Liver (tissue), 3 donors: ENCODE results near the gene FBXL2.

ENCODE experiments used
- ATF3 ChIP-seq: IDR thresholded peaks from 2 replicates; pipeline ENCODE4 v1.6.1; 2016; ENCODE audit warnings: antibody characterized with exemption
- CTCF ChIP-seq: fragments of 150-350 bp; IDR thresholded peaks from 2 replicates; pipeline ENCODE4 v1.5.1; 2017; ENCODE audit warnings: improper control_type of control experiment, low read depth, low read length; ENCODE audit not compliant: missing input control
- EGR1 ChIP-seq, 2 donors: IDR thresholded peaks; 2 replicates each; pipeline ENCODE4 v1.6.1; 2016 to 2018; ENCODE audit warnings: antibody characterized with exemption in 2 of 2, low read depth in 2 of 2
- FOXA1 ChIP-seq: IDR thresholded peaks from 2 replicates; pipeline ENCODE4 v1.6.1; 2016; ENCODE audit warnings: antibody characterized with exemption
- FOXA2 ChIP-seq: IDR thresholded peaks from 2 replicates; pipeline ENCODE4 v1.6.1; 2016; ENCODE audit warnings: antibody characterized with exemption
- GABPA ChIP-seq, 2 donors: IDR thresholded peaks in 1 of 2; conservative IDR thresholded peaks in 1 of 2; 2 replicates each; pipeline ENCODE4 v1.6.1; 2016; ENCODE audit warnings: antibody characterized with exemption in 2 of 2, mild to moderate bottlenecking in 1 of 2, moderate library complexity in 1 of 2
- HNF4A ChIP-seq, 2 donors: conservative IDR thresholded peaks; 2 replicates each; pipeline ENCODE4 v1.6.1; 2016; ENCODE audit warnings: antibody characterized with exemption in 2 of 2, mild to moderate bottlenecking in 2 of 2
- JUND ChIP-seq, 2 donors: IDR thresholded peaks; 2 replicates each; pipeline ENCODE4 v1.6.1; 2016; ENCODE audit warnings: antibody characterized with exemption in 2 of 2
- MAX ChIP-seq: IDR thresholded peaks from 2 replicates; pipeline ENCODE4 v1.6.1; 2016; ENCODE audit warnings: antibody characterized with exemption
- RAD21 ChIP-seq, 2 donors: IDR thresholded peaks; 2 replicates each; pipeline ENCODE4 v1.6.1; 2016; ENCODE audit warnings: antibody characterized with exemption in 2 of 2, mild to moderate bottlenecking in 2 of 2
- REST ChIP-seq: IDR thresholded peaks from 2 replicates; pipeline ENCODE4 v1.6.1; 2016; ENCODE audit warnings: antibody characterized with exemption, mild to moderate bottlenecking
- TAF1 ChIP-seq: conservative IDR thresholded peaks from 2 replicates; pipeline ENCODE4 v1.6.1; 2016; ENCODE audit warnings: antibody characterized with exemption, mild to moderate bottlenecking
- YY1 ChIP-seq: IDR thresholded peaks from 2 replicates; pipeline ENCODE4 v1.6.1; 2016; ENCODE audit warnings: antibody characterized with exemption, mild to moderate bottlenecking
- ZBTB33 ChIP-seq: IDR thresholded peaks from 2 replicates; pipeline ENCODE4 v1.6.1; 2016; ENCODE audit warnings: antibody characterized with exemption
- donor health status: healthy.
- donor health status: healthy.

- TF ChIP-seq CTCF (no peak), RAD21 (IDR thresholded peaks at IDR 0.05) (no peak), TAF1 (no peak), EGR1 (IDR thresholded peaks at IDR 0.05; ENCODE audit: low read depth in 2 of 2) (no peak), MAX (no peak), REST (no peak), ATF3 (no peak), FOXA1 (no peak), HNF4A (conservative IDR thresholded peaks at IDR 0.05) (no peak), YY1 (no peak), JUND (IDR thresholded peaks at IDR 0.05) (no peak), ZBTB33 (no peak), GABPA (IDR thresholded peaks at IDR 0.05 in 1 of 2, conservative IDR thresholded peaks at IDR 0.05 in 1 of 2) (no peak), FOXA2 (no peak)
Observed at GRCh38 chr3:33260104-33260503, 17.1 kb upstream of the FBXL2 start.
